GM12878 (cell line): Measurements from ENCODE around the gene ZSCAN25. TPM values are rescaled to one million over a fixed set of nuclear protein-coding genes. Genes with fewer than 3 reads are reported as not detected.

Experiments
- polyA plus RNA-seq, 11 experiments: library from polyadenylated mRNA; depleted of rRNA in 4 of 11; unstranded in 6 of 11; stranded (reverse) in 5 of 11; fragments of >200 nt; fragmentation: Nextera tagmentation in 4 of 11; fragmentation: Illumina TruSeq in 1 of 11; extraction: Ambion mirVana in 4 of 11; extraction: Trizol in 1 of 11; gene quantifications; 1 replicate in 1 of 11; 2 replicates in 10 of 11; pipeline versions ENCODE4 v1.2.1 to v1.2.3, GENCODE V29; 2011 to 2016; ENCODE audit warnings: inconsistent platforms in 2 of 11, missing spikeins in 2 of 11, low read depth in 1 of 11
- total RNA-seq, 4 experiments: library from RNA; depleted of rRNA in 3 of 4; stranded (reverse); fragments of >200 nt in 3 of 4; fragmentation: Illumina TruSeq in 1 of 4; extraction: Trizol in 1 of 4; gene quantifications; 2 replicates each; pipeline versions ENCODE4 v1.2.1 to v1.2.3, GENCODE V29; 2013 to 2021

Gene ZSCAN25
- total and polyA plus RNA-seq, 10 of the 15 experiments (the other 5 are each of a cell fraction or from before 2014, with no cell fraction given) = 0.79 to 15.6 (median 9.6) TPM

Other genes starting within 250 kb of the ZSCAN25 start
Only the 7 nearest of the 16 such genes appear.
- 25.8 and 28.4 TPM in 2 replicates for gene ZNF394, start 116.7 kb upstream of the ZSCAN25 start, total RNA-seq (2014; rRNA removed)
- gene ZNF394, start 116.7 kb upstream of the ZSCAN25 start, total RNA-seq (2014; rRNA removed; fragmentation: Illumina TruSeq; extraction: Trizol) = 24.9 and 26.3 TPM in 2 replicates
- 22.9 TPM in 2 replicates for gene ZNF394, start 116.7 kb upstream of the ZSCAN25 start, total RNA-seq (2021)
- gene ZNF394, start 116.7 kb upstream of the ZSCAN25 start, polyA plus RNA-seq (2011; rRNA removed) = 22.5 and 23.4 TPM in 2 replicates
- gene ZNF394, start 116.7 kb upstream of the ZSCAN25 start, polyA plus RNA-seq (2014; fragmentation: Illumina TruSeq; extraction: Trizol) = 21.4 and 22.0 TPM in 2 replicates
- 1 to 10 TPM; 2.5 to 5.3 TPM for gene ZNF394, start 116.7 kb upstream of the ZSCAN25 start, polyA plus RNA-seq (2014; fragmentation: Nextera tagmentation; extraction: Ambion mirVana)
- 15.4 and 18.1 TPM in 2 replicates for gene ZNF394, start 116.7 kb upstream of the ZSCAN25 start, polyA plus RNA-seq (2014; rRNA removed)
- 10 to 100 TPM; 23.8 to 26.8 TPM for gene ZNF394, start 116.7 kb upstream of the ZSCAN25 start, polyA plus RNA-seq (2016; fragmentation: Nextera tagmentation; extraction: Ambion mirVana)
- 9.0 TPM in 2 replicates for gene ZKSCAN5, start 112.3 kb upstream of the ZSCAN25 start, total RNA-seq (2014; rRNA removed)
- 10.0 and 10.1 TPM in 2 replicates for gene ZKSCAN5, start 112.3 kb upstream of the ZSCAN25 start, total RNA-seq (2014; rRNA removed; fragmentation: Illumina TruSeq; extraction: Trizol)
- gene ZKSCAN5, start 112.3 kb upstream of the ZSCAN25 start, total RNA-seq (2021) = 7.5 and 7.7 TPM in 2 replicates
- gene ZKSCAN5, start 112.3 kb upstream of the ZSCAN25 start, polyA plus RNA-seq (2011; rRNA removed) = 9.5 and 11.4 TPM in 2 replicates
- 7.9 and 8.6 TPM in 2 replicates for gene ZKSCAN5, start 112.3 kb upstream of the ZSCAN25 start, polyA plus RNA-seq (2014; fragmentation: Illumina TruSeq; extraction: Trizol)
- gene ZKSCAN5, start 112.3 kb upstream of the ZSCAN25 start, polyA plus RNA-seq (2014; fragmentation: Nextera tagmentation; extraction: Ambion mirVana) = 1 to 10 TPM; 2.5 to 2.7 TPM
- 5.6 and 6.3 TPM in 2 replicates for gene ZKSCAN5, start 112.3 kb upstream of the ZSCAN25 start, polyA plus RNA-seq (2014; rRNA removed)
- gene ZKSCAN5, start 112.3 kb upstream of the ZSCAN25 start, polyA plus RNA-seq (2016; fragmentation: Nextera tagmentation; extraction: Ambion mirVana) = 1 to 10 TPM; 7.6 to 7.7 TPM
- gene FAM200A, start 64.8 kb upstream of the ZSCAN25 start, total RNA-seq (2014; rRNA removed) = 5.6 and 7.6 TPM in 2 replicates
- gene FAM200A, start 64.8 kb upstream of the ZSCAN25 start, total RNA-seq (2014; rRNA removed; fragmentation: Illumina TruSeq; extraction: Trizol) = 7.6 and 8.0 TPM in 2 replicates
- gene FAM200A, start 64.8 kb upstream of the ZSCAN25 start, total RNA-seq (2021) = 4.0 and 4.1 TPM in 2 replicates
- gene FAM200A, start 64.8 kb upstream of the ZSCAN25 start, polyA plus RNA-seq (2011; rRNA removed) = 7.6 and 11.4 TPM in 2 replicates
- 7.4 and 9.6 TPM in 2 replicates for gene FAM200A, start 64.8 kb upstream of the ZSCAN25 start, polyA plus RNA-seq (2014; fragmentation: Illumina TruSeq; extraction: Trizol)
- gene FAM200A, start 64.8 kb upstream of the ZSCAN25 start, polyA plus RNA-seq (2014; fragmentation: Nextera tagmentation; extraction: Ambion mirVana) = 1 to 10 TPM; 2.7 to 3.1 TPM
- 4.8 and 6.4 TPM in 2 replicates for gene FAM200A, start 64.8 kb upstream of the ZSCAN25 start, polyA plus RNA-seq (2014; rRNA removed)
- gene FAM200A, start 64.8 kb upstream of the ZSCAN25 start, polyA plus RNA-seq (2016; fragmentation: Nextera tagmentation; extraction: Ambion mirVana) = 1 to 10 TPM; 6.6 to 9.0 TPM
- gene ZNF655, start 58.3 kb upstream of the ZSCAN25 start, total RNA-seq (2014; rRNA removed) = 54.3 and 57.2 TPM in 2 replicates
- 52.9 and 54.2 TPM in 2 replicates for gene ZNF655, start 58.3 kb upstream of the ZSCAN25 start, total RNA-seq (2014; rRNA removed; fragmentation: Illumina TruSeq; extraction: Trizol)
- 43.7 and 43.8 TPM in 2 replicates for gene ZNF655, start 58.3 kb upstream of the ZSCAN25 start, total RNA-seq (2021)
- 107 and 133 TPM in 2 replicates for gene ZNF655, start 58.3 kb upstream of the ZSCAN25 start, polyA plus RNA-seq (2011; rRNA removed)
- 61.2 and 80.1 TPM in 2 replicates for gene ZNF655, start 58.3 kb upstream of the ZSCAN25 start, polyA plus RNA-seq (2014; fragmentation: Illumina TruSeq; extraction: Trizol)
- 10 to 100 TPM; 14.5 to 21.4 TPM for gene ZNF655, start 58.3 kb upstream of the ZSCAN25 start, polyA plus RNA-seq (2014; fragmentation: Nextera tagmentation; extraction: Ambion mirVana)
- 75.1 and 76.0 TPM in 2 replicates for gene ZNF655, start 58.3 kb upstream of the ZSCAN25 start, polyA plus RNA-seq (2014; rRNA removed)
- 10 to 100 TPM; 52.1 to 52.7 TPM for gene ZNF655, start 58.3 kb upstream of the ZSCAN25 start, polyA plus RNA-seq (2016; fragmentation: Nextera tagmentation; extraction: Ambion mirVana)
- 0.60 and 0.62 TPM in 2 replicates for gene TMEM225B, start 18.7 kb upstream of the ZSCAN25 start, total RNA-seq (2014; rRNA removed)
- gene TMEM225B, start 18.7 kb upstream of the ZSCAN25 start, total RNA-seq (2014; rRNA removed; fragmentation: Illumina TruSeq; extraction: Trizol) = 0.23 and 0.31 TPM in 2 replicates
- gene TMEM225B, start 18.7 kb upstream of the ZSCAN25 start, total RNA-seq (2021) = 0.26 and 0.45 TPM in 2 replicates
- gene TMEM225B, start 18.7 kb upstream of the ZSCAN25 start, polyA plus RNA-seq (2011; rRNA removed) = 1.4 and 1.9 TPM in 2 replicates
- 0.22 TPM in 1 of 2 replicates, not detected in the other for gene TMEM225B, start 18.7 kb upstream of the ZSCAN25 start, polyA plus RNA-seq (2014; fragmentation: Illumina TruSeq; extraction: Trizol)
- gene TMEM225B, start 18.7 kb upstream of the ZSCAN25 start, polyA plus RNA-seq (2014; fragmentation: Nextera tagmentation; extraction: Ambion mirVana) = under 1 TPM; 0.31 to 0.55 TPM
- gene TMEM225B, start 18.7 kb upstream of the ZSCAN25 start, polyA plus RNA-seq (2014; rRNA removed) = 0.11 and 0.85 TPM in 2 replicates
- gene TMEM225B, start 18.7 kb upstream of the ZSCAN25 start, polyA plus RNA-seq (2016; fragmentation: Nextera tagmentation; extraction: Ambion mirVana) = under 1 TPM; 0.27 to 0.55 TPM
- gene CYP3A5, start 63.0 kb downstream of the ZSCAN25 start, total RNA-seq (2014; rRNA removed) = 0.06 TPM in 1 of 2 replicates, not detected in the other
- 0.22 TPM in 1 of 2 replicates, not detected in the other for gene CYP3A5, start 63.0 kb downstream of the ZSCAN25 start, total RNA-seq (2014; rRNA removed; fragmentation: Illumina TruSeq; extraction: Trizol)
- 0.27 TPM in 1 of 2 replicates, not detected in the other for gene CYP3A5, start 63.0 kb downstream of the ZSCAN25 start, total RNA-seq (2021)
- not detected in 2 replicates for gene CYP3A5, start 63.0 kb downstream of the ZSCAN25 start, polyA plus RNA-seq (2011; rRNA removed)
- gene CYP3A5, start 63.0 kb downstream of the ZSCAN25 start, polyA plus RNA-seq (2014; fragmentation: Illumina TruSeq; extraction: Trizol) = 0.06 and 0.33 TPM in 2 replicates
- under 1 TPM; 0.05 to 0.10 TPM for gene CYP3A5, start 63.0 kb downstream of the ZSCAN25 start, polyA plus RNA-seq (2014; fragmentation: Nextera tagmentation; extraction: Ambion mirVana)
- gene CYP3A5, start 63.0 kb downstream of the ZSCAN25 start, polyA plus RNA-seq (2014; rRNA removed) = 0.08 TPM in 2 replicates
- 1 to 10 TPM; 1.0 to 1.3 TPM for gene CYP3A5, start 63.0 kb downstream of the ZSCAN25 start, polyA plus RNA-seq (2016; fragmentation: Nextera tagmentation; extraction: Ambion mirVana)
- gene CYP3A7, start 118.2 kb downstream of the ZSCAN25 start, total RNA-seq (2014; rRNA removed) = 0.11 TPM in 1 of 2 replicates, not detected in the other
- not detected in 2 replicates for gene CYP3A7, start 118.2 kb downstream of the ZSCAN25 start, total RNA-seq (2014; rRNA removed; fragmentation: Illumina TruSeq; extraction: Trizol)
- gene CYP3A7, start 118.2 kb downstream of the ZSCAN25 start, total RNA-seq (2021) = not detected in 2 replicates
- gene CYP3A7, start 118.2 kb downstream of the ZSCAN25 start, polyA plus RNA-seq (2011; rRNA removed) = 0.05 and 0.07 TPM in 2 replicates
- gene CYP3A7, start 118.2 kb downstream of the ZSCAN25 start, polyA plus RNA-seq (2014; fragmentation: Illumina TruSeq; extraction: Trizol) = 0.06 TPM in 1 of 2 replicates, not detected in the other
- gene CYP3A7, start 118.2 kb downstream of the ZSCAN25 start, polyA plus RNA-seq (2014; fragmentation: Nextera tagmentation; extraction: Ambion mirVana) = not detected
- gene CYP3A7, start 118.2 kb downstream of the ZSCAN25 start, polyA plus RNA-seq (2014; rRNA removed) = not detected in 2 replicates
- gene CYP3A7, start 118.2 kb downstream of the ZSCAN25 start, polyA plus RNA-seq (2016; fragmentation: Nextera tagmentation; extraction: Ambion mirVana) = not detected